GM15510 (cell line): ENCODE data around the gene ATF4.

Experiments used
- POLR2A ChIP-seq: IDR thresholded peaks from 3 replicates; pipeline ENCODE4 v1.6.1; 2011; ENCODE audit warnings: borderline replicate concordance; ENCODE audit not compliant: insufficient read length; ENCODE audit errors: extremely low read depth

ATF4 gene

GRCh38 chr22:39528080-39528661 is 7.8 kb downstream of the ATF4 start:
- TF ChIP-seq POLR2A: no peak

GRCh38 chr22:39528681-39529486 is 8.5 kb downstream of the ATF4 start:
- peak; percentile 29 for TF ChIP-seq POLR2A

GRCh38 chr22:39529487-39529851 is 9.1 kb downstream of the ATF4 start:
- no peak for TF ChIP-seq POLR2A

- TF ChIP-seq POLR2A: no peak
These were observed 9.8 kb downstream of the ATF4 start for GRCh38 chr22:39530116-39530515.

- no peak for TF ChIP-seq POLR2A
These were observed 10.4 kb downstream of the ATF4 start for GRCh38 chr22:39530692-39531331.

GRCh38 chr22:39532215-39533073 is 12.1 kb downstream of the ATF4 start, which contains the start of gene RPS19BP1:
RPS19BP1 (minus strand) TSS chr22:39532748; CDS start chr22:39532738, 10 bp downstream.
- peak; percentile 98 for TF ChIP-seq POLR2A

- TF ChIP-seq POLR2A: no peak
These were observed 13.7 kb downstream of the ATF4 start for GRCh38 chr22:39534092-39534506.

GRCh38 chr22:39534591-39535356 is 14.4 kb downstream of the ATF4 start:
- no peak for TF ChIP-seq POLR2A

- no peak for TF ChIP-seq POLR2A
These were observed 15.0 kb downstream of the ATF4 start for GRCh38 chr22:39535357-39535725.

- no peak for TF ChIP-seq POLR2A
These were observed 15.6 kb downstream of the ATF4 start for GRCh38 chr22:39535831-39536449.

GRCh38 chr22:39536711-39537110 is 16.3 kb downstream of the ATF4 start:
- no peak for TF ChIP-seq POLR2A

GRCh38 chr22:39537975-39538374 is 17.6 kb downstream of the ATF4 start:
- no peak for TF ChIP-seq POLR2A

- TF ChIP-seq POLR2A: no peak
These were observed 22.7 kb downstream of the ATF4 start for GRCh38 chr22:39543095-39543494.

GRCh38 chr22:39545386-39546365 is 25.3 kb downstream of the ATF4 start:
- no peak for TF ChIP-seq POLR2A
